PC-9 (cell line): ENCODE results near the gene RASIP1. TPM values are rescaled to one million over a fixed set of nuclear protein-coding genes. Genes with fewer than 3 reads are reported as not detected.

ENCODE experiments used
- BruUV-seq: library from RNA; stranded (reverse); fragments of 400-500 nt; replicated peaks from 2 replicates; lab custom pipeline; 2021; lab: Mats Ljungman, UMichigan
- CTCF ChIA-PET: fragments of 300-600 bp; sonication (Branson Sonifier 250); formaldehyde crosslinking; loops from one replicate; lab custom pipeline; 2022; ENCODE audit warnings: antibody characterized with exemption; lab: Charles Lee
- POLR2A ChIA-PET: fragments of 300-600 bp; sonication (Branson Sonifier 250); formaldehyde crosslinking; loops from one replicate; lab custom pipeline; 2022; ENCODE audit warnings: antibody characterized with exemption; ENCODE audit not compliant: unreplicated experiment; lab: Charles Lee
- DNase-seq, 2 experiments: peaks; one replicate each; pipeline versions ENCODE4 v3.0.0 to v3.0.0-alpha.2; 2015 to 2022; ENCODE audit warnings: mixed read lengths in 1 of 2
- H2AFZ ChIP-seq: fragments of 200-600 bp; sonication (generic); 2 replicates; pipeline ENCODE4 v1.8.1; 2017; ENCODE audit warnings: antibody characterized with exemption
- H3F3A ChIP-seq: fragments of 200-600 bp; sonication (generic); 2 replicates; pipeline ENCODE4 v1.8.1; 2017; ENCODE audit warnings: antibody characterized with exemption, mild to moderate bottlenecking, low read depth; ENCODE audit not compliant: insufficient read depth
- H3K27ac ChIP-seq: fragments of 200-600 bp; sonication (generic); 2 replicates; pipeline ENCODE4 v1.6.1; 2016; ENCODE audit warnings: mixed run types
- H3K27me3 ChIP-seq: fragments of 200-600 bp; sonication (generic); 2 replicates; pipeline ENCODE4 v1.6.1; 2016; ENCODE audit warnings: low read depth, mixed run types; ENCODE audit not compliant: insufficient read depth
- H3K36me3 ChIP-seq: fragments of 200-600 bp; sonication (generic); 2 replicates; pipeline ENCODE4 v1.6.1; 2016; ENCODE audit warnings: low read depth, mixed run types
- H3K4me1 ChIP-seq: fragments of 200-600 bp; sonication (generic); replicated peaks from 2 replicates; pipeline ENCODE4 v1.6.1; 2016; ENCODE audit warnings: mixed run types; ENCODE audit not compliant: insufficient read depth
- H3K4me2 ChIP-seq: fragments of 200-600 bp; sonication (generic); 2 replicates; pipeline ENCODE4 v1.6.1; 2017; ENCODE audit warnings: mixed run types
- H3K4me3 ChIP-seq: fragments of 200-600 bp; sonication (generic); 2 replicates; pipeline ENCODE4 v1.6.1; 2016; ENCODE audit warnings: mixed run types
- H3K79me2 ChIP-seq: fragments of 200-600 bp; sonication (generic); 2 replicates; pipeline ENCODE4 v1.6.1; 2017; ENCODE audit warnings: low read depth, mixed run types
- H3K9me2 ChIP-seq: fragments of 200-600 bp; sonication (generic); 2 replicates; pipeline ENCODE4 v1.8.1; 2017; ENCODE audit warnings: mild to moderate bottlenecking; ENCODE audit not compliant: insufficient read depth
- H3K9me3 ChIP-seq: fragments of 200-600 bp; sonication (generic); 2 replicates; pipeline ENCODE4 v1.8.1; 2016; ENCODE audit warnings: low read depth; ENCODE audit not compliant: insufficient read depth
- H4K20me1 ChIP-seq: fragments of 200-600 bp; sonication (generic); 2 replicates; pipeline ENCODE4 v1.8.1; 2017; ENCODE audit not compliant: insufficient read depth
- CTCF ChIP-seq: fragments of 200-600 bp; sonication (generic); conservative IDR thresholded peaks from 2 replicates; pipeline ENCODE4 v1.6.1; 2017; ENCODE audit warnings: mixed run types, antibody characterized with exemption, mild to moderate bottlenecking, moderate library complexity
- EZH2 ChIP-seq: fragments of 200-600 bp; sonication (generic); IDR thresholded peaks from 2 replicates; pipeline ENCODE4 v1.8.0; 2017; ENCODE audit warnings: antibody characterized with exemption, low read depth
- intact Hi-C: fragments of 100-400 bp; cut with micrococcal nuclease; formaldehyde crosslinking; loops from one replicate; pipeline ENCODE4 v1.10.0; 2022; ENCODE audit not compliant: unreplicated experiment
- total RNA-seq: library from RNA; stranded (reverse); gene quantifications from 2 replicates; pipeline ENCODE4 v1.2.3, GENCODE V29; 2021

Gene RASIP1
- total RNA-seq, 1 experiment from 2014 or later, result 1.4 TPM

- no peaks in the 10 kb centered on the region for H3K79me2 ChIP-seq
- ChIA-PET CTCF (no interaction called here), POLR2A (no interaction called here)
- no peak for DNase-seq
- no peaks in the 10 kb centered on the region for H3K27me3 ChIP-seq
- intact Hi-C loops, result no loop called here
- H4K20me1 ChIP-seq, result no peaks in the 10 kb centered on the region
- H3K9me3 ChIP-seq, result no peaks in the 10 kb centered on the region
- no peaks in the 10 kb centered on the region for H3K9me2 ChIP-seq
- no peak within 1 kb of the TSS for H3K4me2 ChIP-seq
- TF ChIP-seq CTCF, result no peak
- no peak for TF ChIP-seq EZH2
- H3F3A ChIP-seq, result peaks cover 15% of the 10 kb centered on the region; the same call in 1 of the 2 replicates
- BruUV-seq, result no TSS peak
- peaks cover 21% of the 10 kb centered on the region for H3K4me1 ChIP-seq
- no peaks in the 10 kb centered on the region for H3K36me3 ChIP-seq
- H2AFZ ChIP-seq, result no peak within 1 kb of the TSS
- no peak within 1 kb of the TSS for H3K27ac ChIP-seq
- H3K4me3 ChIP-seq, result no peak within 1 kb of the TSS
These were observed 67.4 kb downstream of the RASIP1 start, which contains the start of gene NTN5 for GRCh38 chr19:48672994-48673393. Gene NTN5 (minus strand): TSS chr19:48673017. CDS start chr19:48670986, 2,031 bp downstream.

GRCh38 chr19:48671446-48671995, 68.9 kb downstream of the RASIP1 start:
- intact Hi-C loops, result no loop called here
- CTCF ChIA-PET, result interaction anchor here (0.6 kb wide), 1 partner anchor 204 kb away, joined by 5 read pairs; no protein-coding TSS in a partner anchor
- no peak overlapping the region for H2AFZ ChIP-seq

More at GRCh38 chr19:48671446-48671995, 68.9 kb downstream of the RASIP1 start:
- DNase-seq, result no peak
- Histone ChIP-seq H3K9me2 (no peaks in the 10 kb centered on the region), H3K4me1 (peaks cover 7% of the 10 kb centered on the region), H3K79me2 (no peaks in the 10 kb centered on the region), H3K4me2 (no peak overlapping the region), H3K36me3 (no peaks in the 10 kb centered on the region), H4K20me1 (no peaks in the 10 kb centered on the region), H3K4me3 (no peak overlapping the region), H3K27me3 (no peaks in the 10 kb centered on the region), H3K27ac (no peak overlapping the region), H3K9me3 (no peaks in the 10 kb centered on the region), H3F3A (peaks cover 4% of the 10 kb centered on the region; the same call in 1 of the 2 replicates)
- no peak for TF ChIP-seq CTCF
- TF ChIP-seq EZH2, result no peak
- POLR2A ChIA-PET, result interaction anchor here (0.7 kb wide), 1 partner anchor 31 kb away, joined by 3 read pairs; no protein-coding TSS in a partner anchor
- no TSS peak for BruUV-seq
